Retinal pigment epithelial cell (primary cell): ENCODE measurements around the gene ANKRD37.
A peak's percentile ranks its signal among the peaks of the same experiment; 100 is the strongest.
"Not testable (repeated sequence)": the region's sequence is repeated elsewhere in the genome, so short reads cannot be mapped to it uniquely, and the experiment has no call there.

Experiments
- DNase-seq: peaks from one replicate; pipeline ENCODE4 v3.0.0-alpha.2; 2010; ENCODE audit warnings: low read depth
- H3K4me3 ChIP-seq: 2 replicates; pipeline ENCODE4 v1.5.1; 2011; ENCODE audit warnings: mild to moderate bottlenecking, low read length, control low read depth, moderate library complexity
- TF ChIP-seq, protein P1 (sequence below): conservative IDR thresholded peaks from 2 replicates; pipeline ENCODE4 v1.5.1; 2011; ENCODE audit warnings: low read depth, low read length, control low read depth, inconsistent platforms

Gene ANKRD37

DNA sequence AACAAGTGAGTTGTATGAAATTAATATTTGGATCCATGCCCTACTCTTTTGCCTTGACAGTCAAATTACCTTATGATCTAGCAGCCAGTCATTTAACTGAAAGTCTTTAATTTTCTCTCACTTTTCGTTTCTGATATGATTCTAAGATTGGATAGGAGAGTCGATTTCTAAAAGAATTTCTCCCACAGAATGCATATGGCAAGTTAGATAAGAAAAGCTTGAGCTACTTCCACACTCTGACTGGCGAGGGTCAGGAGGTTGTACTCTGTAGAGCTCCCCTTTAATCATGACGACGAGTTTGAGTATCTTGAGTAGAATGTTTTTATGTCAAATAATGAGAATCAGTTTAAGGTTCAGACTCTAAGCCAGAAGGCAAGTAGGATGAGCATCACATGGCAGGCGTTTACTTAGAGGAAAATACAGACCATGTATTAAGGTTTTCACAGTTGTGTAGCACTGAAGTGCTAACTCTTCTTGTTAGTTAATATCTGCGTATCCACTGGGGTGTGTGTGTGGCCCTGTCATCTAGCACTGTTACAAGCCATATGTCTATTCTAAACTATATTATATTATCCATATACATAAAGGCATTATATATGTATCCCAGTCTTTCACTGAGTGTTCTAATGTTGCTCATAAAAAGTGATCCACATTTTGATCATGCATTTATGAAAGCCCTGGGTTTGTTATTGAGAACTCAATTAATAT lies 38.8 kb upstream of the ANKRD37 start:
- no peak for DNase-seq
- TF ChIP-seq, protein P1, sequence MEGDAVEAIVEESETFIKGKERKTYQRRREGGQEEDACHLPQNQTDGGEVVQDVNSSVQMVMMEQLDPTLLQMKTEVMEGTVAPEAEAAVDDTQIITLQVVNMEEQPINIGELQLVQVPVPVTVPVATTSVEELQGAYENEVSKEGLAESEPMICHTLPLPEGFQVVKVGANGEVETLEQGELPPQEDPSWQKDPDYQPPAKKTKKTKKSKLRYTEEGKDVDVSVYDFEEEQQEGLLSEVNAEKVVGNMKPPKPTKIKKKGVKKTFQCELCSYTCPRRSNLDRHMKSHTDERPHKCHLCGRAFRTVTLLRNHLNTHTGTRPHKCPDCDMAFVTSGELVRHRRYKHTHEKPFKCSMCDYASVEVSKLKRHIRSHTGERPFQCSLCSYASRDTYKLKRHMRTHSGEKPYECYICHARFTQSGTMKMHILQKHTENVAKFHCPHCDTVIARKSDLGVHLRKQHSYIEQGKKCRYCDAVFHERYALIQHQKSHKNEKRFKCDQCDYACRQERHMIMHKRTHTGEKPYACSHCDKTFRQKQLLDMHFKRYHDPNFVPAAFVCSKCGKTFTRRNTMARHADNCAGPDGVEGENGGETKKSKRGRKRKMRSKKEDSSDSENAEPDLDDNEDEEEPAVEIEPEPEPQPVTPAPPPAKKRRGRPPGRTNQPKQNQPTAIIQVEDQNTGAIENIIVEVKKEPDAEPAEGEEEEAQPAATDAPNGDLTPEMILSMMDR, result no peak
- H3K4me3 ChIP-seq, result no peak overlapping the region

DNA sequence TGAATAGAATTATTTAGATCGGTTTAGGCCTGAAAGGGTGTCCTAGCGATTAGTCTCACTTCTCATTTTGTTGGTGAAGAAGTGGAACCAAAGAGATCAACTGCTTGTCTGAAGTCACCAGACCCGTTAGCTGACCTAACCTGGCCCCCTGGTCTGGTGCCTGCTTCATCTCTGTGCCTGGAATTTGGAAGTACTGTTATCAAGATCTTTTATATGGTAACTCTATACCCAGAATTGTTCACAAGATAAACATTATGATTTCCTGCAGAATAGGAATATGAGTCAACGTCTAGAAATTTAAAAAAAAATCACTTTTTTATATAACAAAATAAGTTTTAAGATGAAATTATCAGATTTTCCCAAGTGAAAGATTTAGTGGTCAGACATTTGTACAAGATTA lies 38.1 kb upstream of the ANKRD37 start:
- DNase-seq, result peak; percentile 88
- H3K4me3 ChIP-seq, result no peak overlapping the region
- TF ChIP-seq, protein P1, result no peak

DNA sequence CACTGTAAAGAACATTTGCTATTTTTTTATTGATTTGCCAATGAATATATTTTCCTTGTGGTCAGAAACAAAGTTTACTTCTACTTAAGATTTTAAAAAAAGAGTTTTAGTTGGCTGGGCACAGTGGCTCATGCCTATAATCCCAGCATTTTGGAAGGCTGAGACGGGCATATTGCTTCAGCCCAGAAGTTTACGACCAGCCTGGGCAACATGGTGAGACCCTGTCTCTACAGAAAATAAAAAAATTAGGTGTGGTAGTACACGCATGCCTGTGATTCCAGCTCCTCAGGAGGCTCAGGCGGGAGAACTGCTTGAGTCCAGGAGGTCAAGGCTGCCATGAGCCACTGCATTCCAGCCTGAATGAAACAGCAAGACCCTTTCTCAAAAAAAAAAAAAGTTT lies 37.7 kb upstream of the ANKRD37 start:
- no peak overlapping the region for H3K4me3 ChIP-seq
- peak; percentile 70 for DNase-seq
- TF ChIP-seq, protein P1, result no peak

DNA sequence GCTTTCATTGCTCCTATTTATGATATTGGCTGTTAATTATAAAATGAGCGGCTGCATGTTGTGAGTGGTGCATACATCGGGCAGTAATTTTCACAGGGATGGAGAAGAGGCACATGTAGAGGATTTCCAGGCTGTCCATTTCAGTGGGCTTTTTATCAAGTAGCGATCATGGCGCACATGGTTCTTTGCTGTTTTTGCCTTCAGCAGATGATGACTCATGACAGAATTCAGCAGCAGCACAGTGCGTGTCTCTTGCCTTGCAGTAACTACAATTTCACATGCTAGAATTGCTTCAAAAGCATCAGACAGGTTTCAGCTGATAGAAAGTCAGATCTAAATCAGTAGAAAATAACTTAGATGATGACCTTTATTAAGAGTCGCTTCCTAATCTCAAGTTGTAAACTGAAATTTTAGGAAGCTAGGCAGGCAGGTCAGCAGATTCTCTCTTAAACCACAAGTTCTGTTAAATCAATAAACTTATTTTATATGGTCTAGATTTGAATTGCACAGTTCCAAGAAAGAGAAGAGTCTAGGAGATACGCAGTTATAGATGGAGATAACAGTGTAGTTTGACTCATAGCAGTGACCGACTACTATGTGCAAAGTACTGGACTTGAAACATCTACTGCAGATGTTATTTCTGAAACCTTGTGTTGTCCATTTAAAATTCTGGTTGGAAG lies 36.7 kb upstream of the ANKRD37 start:
- H3K4me3 ChIP-seq, result no peak overlapping the region
- TF ChIP-seq, protein P1, result no peak
- DNase-seq, result peak; percentile 74

DNA sequence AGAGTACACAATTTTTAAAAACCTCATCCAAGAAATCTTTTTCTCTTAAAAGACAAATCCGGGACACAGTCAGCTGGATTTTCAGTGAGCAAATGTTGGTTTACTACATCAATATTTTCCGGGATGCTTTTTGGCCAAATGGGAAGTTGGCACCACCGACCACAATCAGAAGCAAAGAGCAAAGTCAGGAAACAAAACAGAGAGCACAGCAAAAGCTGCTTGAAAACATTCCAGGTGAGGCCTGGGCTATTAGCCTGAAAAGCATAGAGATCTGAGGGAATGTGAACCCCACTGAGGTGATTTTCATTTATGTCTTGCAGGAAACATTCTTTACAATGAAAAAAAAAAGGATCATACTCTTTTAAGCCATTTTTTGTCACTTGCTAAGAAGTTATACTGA lies 34.8 kb upstream of the ANKRD37 start:
- TF ChIP-seq, protein P1, result no peak
- DNase-seq, result no peak
- H3K4me3 ChIP-seq, result no peak overlapping the region

DNA sequence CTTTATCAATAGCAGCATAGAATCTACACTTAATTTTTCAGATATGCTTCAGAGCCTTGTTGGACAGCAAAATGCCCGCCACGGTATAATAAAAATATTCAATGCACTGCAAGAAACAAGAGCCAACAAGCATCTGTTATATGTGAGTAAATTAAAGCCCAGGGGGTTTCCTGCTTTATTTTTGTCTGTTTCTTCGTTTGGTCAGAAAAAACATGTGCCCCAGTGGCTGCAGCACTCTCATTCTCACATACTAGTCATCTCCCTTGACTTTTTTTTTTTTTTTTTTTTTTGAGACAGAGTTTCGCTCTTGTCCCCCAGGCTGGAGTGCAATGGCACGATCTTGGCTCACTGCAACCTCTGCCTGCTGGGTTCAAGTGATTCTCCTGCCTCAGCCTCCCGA lies 34.1 kb upstream of the ANKRD37 start:
- not testable (repeated sequence) for DNase-seq, H3K4me3 ChIP-seq

DNA sequence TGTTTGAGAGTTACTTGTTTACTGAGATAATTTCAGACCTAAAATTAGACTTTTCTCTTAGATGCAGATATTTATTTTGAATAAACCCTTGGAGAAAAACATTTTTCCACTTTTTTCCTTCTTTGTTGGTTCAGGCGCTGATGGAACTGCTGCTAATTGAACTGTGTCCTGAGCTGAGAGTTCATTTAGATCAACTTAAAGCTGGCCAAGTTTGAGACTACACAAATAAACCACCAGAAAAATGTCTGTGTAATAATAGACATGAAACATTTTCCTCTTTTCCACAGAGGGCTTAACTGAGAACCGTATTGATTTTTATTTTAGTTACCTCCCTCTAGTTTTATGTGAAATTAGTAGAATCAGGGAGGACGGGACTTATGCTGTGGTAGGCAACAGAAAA lies 33.4 kb upstream of the ANKRD37 start:
- no peak for DNase-seq
- TF ChIP-seq, protein P1, result no peak
- no peak overlapping the region for H3K4me3 ChIP-seq
